NCI-H774 (cell line): ENCODE results near the gene PRKAB2.
"Not testable (repeated sequence)": the region's sequence is repeated elsewhere in the genome, so short reads cannot be mapped to it uniquely, and the experiment has no call there.

Experiments
- DNase-seq: peaks from one replicate; lab custom pipeline; 2025; lab: John Stamatoyannopoulos, UW

Gene PRKAB2

GRCh38 chr1:147172168-147173016 is at the start of gene PRKAB2:
TSS of gene PRKAB2 (minus strand) at chr1:147172470. CDS start at chr1:147172144, 326 bp downstream.
- DNase-seq = peak; percentile 95

GRCh38 chr1:147218606-147219005 is 46.3 kb upstream of the PRKAB2 start:
- DNase-seq = no peak

GRCh38 chr1:147217141-147217540 is 44.9 kb upstream of the PRKAB2 start:
- no peak for DNase-seq

- DNase-seq = no peak
Observed at GRCh38 chr1:147216124-147216523, 43.9 kb upstream of the PRKAB2 start.

GRCh38 chr1:147215540-147215916 is 43.3 kb upstream of the PRKAB2 start:
- DNase-seq = no peak

- no peak for DNase-seq
Observed at GRCh38 chr1:147214842-147215539, 42.7 kb upstream of the PRKAB2 start.

- no peak for DNase-seq
Observed at GRCh38 chr1:147214325-147214724, 42.1 kb upstream of the PRKAB2 start.

- DNase-seq = no peak
Observed at GRCh38 chr1:147213271-147213670, 41.0 kb upstream of the PRKAB2 start.

- no peak for DNase-seq
Observed at GRCh38 chr1:147211577-147211976, 39.3 kb upstream of the PRKAB2 start.

GRCh38 chr1:147210987-147211386 is 38.7 kb upstream of the PRKAB2 start:
- DNase-seq = no peak

GRCh38 chr1:147209825-147210821 is 37.9 kb upstream of the PRKAB2 start:
- no peak for DNase-seq

- no peak for DNase-seq
Observed at GRCh38 chr1:147208619-147209018, 36.3 kb upstream of the PRKAB2 start.

- DNase-seq = no peak
Observed at GRCh38 chr1:147207192-147207591, 34.9 kb upstream of the PRKAB2 start.

GRCh38 chr1:147204080-147204479 is 31.8 kb upstream of the PRKAB2 start:
- no peak for DNase-seq

- no peak for DNase-seq
Observed at GRCh38 chr1:147202576-147202975, 30.3 kb upstream of the PRKAB2 start.

- DNase-seq = no peak
Observed at GRCh38 chr1:147201786-147202185, 29.5 kb upstream of the PRKAB2 start.

GRCh38 chr1:147201276-147201675 is 29.0 kb upstream of the PRKAB2 start:
- no peak for DNase-seq

GRCh38 chr1:147197324-147197723 is 25.1 kb upstream of the PRKAB2 start:
- not testable (repeated sequence) for DNase-seq

GRCh38 chr1:147189514-147189913 is 17.2 kb upstream of the PRKAB2 start:
- no peak for DNase-seq

- DNase-seq = peak; percentile 52
Observed at GRCh38 chr1:147185432-147185831, 13.2 kb upstream of the PRKAB2 start.

- no peak for DNase-seq
Observed at GRCh38 chr1:147177611-147178380, 5.5 kb upstream of the PRKAB2 start.
